ENCODE results near the gene ADAMTS6.
"Not testable (repeated sequence)": the region's sequence is repeated elsewhere in the genome, so short reads cannot be mapped to it uniquely, and the experiment has no call there.

The ADAMTS6 gene

DNA sequence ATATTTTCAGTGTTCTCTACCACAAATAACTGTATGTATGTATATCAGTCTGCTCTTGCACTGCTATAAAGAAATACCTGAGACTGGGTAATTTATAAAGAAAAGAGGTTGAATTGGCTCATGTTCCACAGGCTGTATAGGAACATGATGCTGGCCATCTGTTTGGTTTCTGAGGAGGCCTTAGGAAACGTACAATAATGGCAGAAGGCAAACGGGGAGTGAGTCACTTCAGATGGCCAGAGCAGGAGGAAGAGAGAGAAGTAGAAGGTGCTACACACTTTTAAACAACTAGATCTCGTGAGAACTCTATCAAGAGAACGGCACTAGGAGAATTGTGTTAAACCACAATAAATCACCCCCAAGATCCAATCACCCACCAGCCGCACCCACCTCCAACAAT lies 121.7 kb downstream of the ADAMTS6 start:
- DNase-seq = no peak

DNA sequence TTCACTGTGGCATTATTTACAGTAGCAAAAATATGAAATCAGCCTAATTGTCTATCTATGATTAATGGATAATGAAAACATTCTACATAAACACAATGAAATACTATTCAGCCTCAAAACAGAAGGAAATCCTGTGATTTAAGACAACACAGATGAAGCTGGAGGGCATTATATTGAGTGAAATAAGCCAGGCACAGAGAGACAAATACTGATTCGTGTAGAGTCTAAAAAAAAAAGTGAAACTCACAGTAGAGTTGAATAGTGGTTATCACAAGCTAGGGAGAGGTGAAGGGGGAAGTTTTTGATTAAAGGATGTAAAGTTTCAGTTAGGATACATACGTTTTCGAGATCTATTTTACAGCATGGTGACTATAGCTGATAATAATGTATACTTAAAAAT lies 122.2 kb downstream of the ADAMTS6 start:
- no peak for DNase-seq

DNA sequence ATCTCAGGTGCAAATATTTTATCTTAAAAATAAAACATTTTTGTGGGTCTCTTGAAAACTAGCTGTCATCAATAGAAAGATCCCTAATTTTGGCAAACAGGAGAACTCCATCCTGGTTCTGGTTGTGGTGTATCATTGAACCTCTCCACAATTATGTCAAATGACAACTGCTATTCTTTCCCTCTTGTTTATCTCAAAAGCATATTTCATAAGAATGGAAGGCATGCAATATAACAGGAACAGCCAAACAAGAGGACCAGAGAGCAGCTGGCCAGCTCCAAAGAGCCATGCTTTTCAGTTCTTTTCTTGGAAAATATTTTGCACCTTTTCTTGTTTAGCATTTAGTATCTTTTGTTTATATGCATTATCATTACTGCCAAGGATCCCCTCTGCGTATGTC lies 125.4 kb downstream of the ADAMTS6 start:
- DNase-seq = no peak

DNA sequence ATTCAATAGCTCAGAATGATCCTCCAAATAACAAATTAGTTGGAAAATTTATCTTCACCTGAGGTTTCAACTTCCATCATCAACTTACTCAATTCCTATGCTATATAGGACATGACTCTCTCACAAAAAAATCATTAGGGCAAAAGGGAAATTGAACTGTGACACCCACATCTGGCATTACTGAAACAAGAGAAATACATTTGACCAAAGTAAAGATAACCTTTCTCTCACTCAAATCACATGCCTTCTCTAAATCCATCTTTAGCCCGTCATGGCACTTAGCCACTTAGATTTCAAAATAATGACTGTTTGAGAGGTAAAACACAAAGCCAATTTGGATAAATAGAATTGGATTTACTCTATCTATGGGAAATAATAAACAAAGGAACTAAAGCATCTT lies 126.4 kb downstream of the ADAMTS6 start:
- DNase-seq = no peak

DNA sequence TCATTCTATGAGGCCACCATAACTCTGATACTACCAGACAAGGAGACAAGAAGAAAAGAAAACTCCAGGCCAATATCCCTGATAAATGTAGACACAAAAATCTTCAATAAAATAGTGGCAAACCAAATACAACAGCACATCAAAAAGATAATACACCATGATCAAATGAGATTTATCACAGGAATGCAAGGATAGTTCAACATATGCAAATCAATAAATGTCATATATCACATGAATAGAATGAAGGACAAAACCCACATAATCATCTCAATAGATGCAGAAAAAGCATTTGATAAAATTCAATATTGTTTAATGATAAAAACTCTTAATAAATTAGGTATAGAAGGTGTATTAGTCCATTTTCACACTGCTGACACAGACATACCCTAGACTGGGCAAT lies 139.9 kb downstream of the ADAMTS6 start:
- no peak for DNase-seq

DNA sequence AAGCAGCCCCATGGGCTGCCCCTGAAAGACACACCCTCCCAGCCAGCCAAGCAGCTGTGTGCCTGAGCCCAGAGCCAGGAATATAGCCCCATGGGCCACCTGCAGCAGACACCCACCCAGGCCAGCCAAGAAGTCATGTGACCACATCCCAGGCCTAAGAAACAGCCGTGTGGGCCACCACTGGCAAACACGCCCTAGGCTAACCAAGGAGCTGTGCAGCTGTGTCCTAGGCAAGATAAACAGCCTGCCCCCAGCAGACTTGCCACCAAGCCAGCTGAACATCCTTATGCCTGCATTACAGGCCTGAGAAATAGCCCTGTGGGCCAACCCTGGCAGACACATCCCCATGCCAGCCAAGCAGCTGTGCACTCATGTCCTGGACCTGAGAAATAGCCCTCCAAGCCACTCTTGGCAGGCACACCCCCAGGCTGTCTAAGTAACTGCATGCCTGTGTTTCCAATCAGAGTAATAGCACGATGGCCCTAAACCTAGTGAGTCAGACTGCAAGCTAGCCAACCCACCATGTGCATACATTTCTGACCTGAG lies 143.0 kb downstream of the ADAMTS6 start:
- no peak for DNase-seq

DNA sequence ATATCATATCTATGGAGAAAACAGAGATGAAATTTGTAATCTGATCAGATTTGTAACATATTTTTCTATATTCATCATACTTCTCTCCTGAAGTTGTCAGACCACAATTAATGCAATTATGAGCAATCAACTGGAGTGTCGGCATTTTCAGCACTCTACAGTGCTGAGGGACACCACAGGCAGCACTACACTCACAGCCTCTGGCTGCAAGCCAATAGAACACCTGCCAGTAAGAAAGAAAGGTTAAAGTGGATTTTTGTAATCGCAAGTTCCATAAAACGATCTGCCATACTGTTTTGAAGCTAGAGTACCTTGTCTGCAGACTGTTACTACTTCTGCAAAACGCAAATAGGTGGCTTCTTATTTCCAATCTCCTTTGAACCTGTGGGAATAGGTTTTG lies 147.6 kb downstream of the ADAMTS6 start:
- no peak for DNase-seq

DNA sequence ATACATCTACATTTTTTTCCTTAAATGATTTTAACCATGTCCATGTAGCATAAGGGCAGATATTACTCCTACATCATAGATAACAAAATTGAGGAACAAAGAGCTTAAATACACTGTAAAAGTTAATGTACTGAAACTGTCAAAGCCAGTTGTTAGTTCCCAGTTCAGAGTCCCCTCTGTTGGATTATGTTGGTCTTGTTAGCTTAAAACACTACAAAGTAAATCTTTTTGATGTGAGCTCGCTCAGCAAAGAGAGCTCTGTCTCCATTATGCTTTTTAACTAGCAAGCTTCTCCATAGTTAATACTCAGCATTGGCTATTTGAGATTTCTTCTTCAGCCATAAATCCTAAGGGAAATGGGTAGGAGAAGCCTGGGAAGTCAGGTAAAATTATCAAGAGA lies 149.1 kb downstream of the ADAMTS6 start:
- no peak for DNase-seq

DNA sequence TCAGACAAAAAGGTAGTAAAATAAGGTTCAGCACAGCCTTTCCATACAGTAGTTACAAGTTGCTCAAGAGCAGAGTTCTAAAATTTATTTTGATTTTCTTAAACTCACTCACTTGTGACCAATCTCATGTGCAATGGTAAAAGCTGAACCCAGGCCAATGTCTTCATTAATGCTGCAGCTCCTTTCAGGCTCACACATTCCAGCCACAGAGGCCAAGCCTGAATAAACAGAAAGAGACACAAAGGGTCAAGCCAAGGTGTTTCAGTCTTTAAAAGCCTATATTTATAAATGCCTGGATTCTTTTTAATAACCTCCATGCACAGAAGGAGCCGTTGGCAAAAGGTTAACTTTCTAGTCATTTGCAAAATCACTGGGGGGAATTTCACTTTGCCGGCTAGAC lies 152.5 kb downstream of the ADAMTS6 start:
- DNase-seq = no peak

DNA sequence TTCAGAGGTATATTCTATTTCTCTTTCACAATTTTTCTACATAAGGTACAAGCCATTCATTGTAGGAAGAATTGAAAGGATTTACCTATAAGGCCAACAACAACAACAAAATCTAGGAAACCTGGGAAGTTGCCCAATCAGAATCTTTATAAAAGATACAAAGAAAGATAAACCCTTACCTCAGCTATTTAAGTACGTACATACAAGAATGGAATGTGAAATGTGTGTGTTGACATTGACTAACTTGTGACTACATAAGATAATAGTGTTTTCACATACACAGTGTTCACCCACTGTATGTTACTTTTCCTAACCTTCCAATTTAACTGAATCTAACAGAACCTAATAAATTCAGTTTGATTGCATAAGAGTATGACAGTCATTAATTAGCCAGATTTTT lies 154.1 kb downstream of the ADAMTS6 start:
- DNase-seq = no peak

DNA sequence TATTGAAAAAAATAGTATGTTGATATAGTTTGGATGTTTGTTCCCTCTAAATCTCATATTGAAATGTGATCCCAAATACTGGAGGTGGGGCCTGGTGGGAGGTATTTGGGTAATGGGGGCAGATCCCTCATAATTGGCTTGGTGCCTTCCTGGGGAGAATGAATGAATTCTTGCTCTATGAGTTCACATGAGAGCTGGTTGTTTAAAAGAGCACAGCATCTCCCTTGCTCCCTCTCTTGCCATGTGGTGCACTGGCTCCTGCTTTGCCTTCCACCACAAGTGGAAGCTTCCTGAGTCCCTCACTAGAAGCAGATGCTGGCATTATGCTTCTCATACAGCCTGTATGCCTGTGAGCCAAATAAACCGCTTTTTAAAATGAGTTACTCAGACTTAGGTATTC lies 154.8 kb downstream of the ADAMTS6 start:
- DNase-seq = no peak

DNA sequence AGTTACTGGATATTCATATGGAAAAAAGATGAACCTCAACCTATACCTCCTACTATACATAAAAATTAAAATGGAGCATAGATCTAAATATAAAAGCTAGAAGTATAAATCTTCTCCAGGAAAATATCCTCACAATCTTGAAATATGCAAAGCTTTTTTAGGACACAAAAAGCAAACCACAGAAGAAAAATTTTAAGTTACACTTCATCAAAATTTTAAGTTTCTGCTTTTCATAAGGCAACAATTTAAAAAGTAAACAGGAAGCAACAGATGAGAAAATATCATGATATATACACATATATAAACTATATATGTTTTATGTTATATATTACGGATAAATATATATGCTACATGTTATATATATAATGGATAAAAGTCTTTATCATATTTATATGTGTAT lies 157.5 kb downstream of the ADAMTS6 start:
- no peak for DNase-seq

DNA sequence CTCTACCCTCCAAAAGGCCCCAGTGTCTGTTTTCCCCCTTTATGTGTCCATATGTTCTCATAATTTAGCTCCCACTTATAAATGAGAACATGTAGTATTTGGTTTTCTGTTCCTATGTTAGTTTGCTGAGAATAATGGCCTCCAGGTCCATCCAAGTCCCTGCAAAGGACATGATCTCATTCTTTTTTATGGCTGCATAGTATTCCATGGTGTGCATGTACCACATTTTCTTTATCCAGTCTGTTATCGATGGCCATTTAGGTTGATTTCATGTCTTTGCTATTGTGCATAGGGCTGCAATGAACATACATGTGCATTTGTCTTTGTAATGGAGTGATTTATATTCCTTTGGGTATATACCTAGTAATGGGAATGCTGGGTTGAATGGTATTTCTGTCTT lies 161.0 kb downstream of the ADAMTS6 start:
- DNase-seq = not testable (repeated sequence)

DNA sequence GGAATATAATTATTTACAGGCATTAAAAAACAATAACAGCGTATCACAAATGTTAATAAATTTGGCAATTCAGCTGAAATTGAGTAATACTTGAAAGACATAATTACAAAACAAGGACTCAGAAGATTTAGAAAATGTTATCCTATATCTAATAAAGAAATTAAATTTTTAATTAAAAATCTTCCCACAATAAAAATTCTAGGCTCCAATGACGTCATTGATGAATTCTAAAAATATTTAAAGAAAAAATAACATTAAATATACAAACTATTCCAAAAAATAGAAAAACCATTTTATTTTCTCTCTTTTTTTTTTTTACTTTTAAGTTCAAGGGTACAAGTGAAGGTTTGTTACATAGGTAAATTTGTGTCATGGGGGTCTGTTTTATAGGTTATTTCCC lies 161.5 kb downstream of the ADAMTS6 start:
- no peak for DNase-seq

DNA sequence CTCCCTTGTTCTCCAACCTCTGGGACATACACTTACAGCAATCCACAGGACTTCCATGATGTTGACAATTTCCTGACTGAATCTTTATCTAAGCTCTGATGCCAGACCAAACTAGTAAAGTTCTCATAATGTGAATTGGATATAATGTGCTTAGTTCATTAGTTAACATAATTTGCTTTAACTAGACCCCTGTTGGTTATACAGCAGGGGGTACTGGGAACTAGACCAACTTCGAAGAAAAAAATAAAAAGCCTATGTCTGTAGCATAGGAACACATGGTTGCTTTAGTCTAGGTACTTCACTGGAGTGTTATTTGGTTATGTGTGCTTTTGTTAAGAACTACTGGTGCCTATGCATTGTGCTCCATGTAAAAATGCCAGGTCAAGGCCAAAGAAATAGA lies 173.8 kb downstream of the ADAMTS6 start:
- DNase-seq = no peak

DNA sequence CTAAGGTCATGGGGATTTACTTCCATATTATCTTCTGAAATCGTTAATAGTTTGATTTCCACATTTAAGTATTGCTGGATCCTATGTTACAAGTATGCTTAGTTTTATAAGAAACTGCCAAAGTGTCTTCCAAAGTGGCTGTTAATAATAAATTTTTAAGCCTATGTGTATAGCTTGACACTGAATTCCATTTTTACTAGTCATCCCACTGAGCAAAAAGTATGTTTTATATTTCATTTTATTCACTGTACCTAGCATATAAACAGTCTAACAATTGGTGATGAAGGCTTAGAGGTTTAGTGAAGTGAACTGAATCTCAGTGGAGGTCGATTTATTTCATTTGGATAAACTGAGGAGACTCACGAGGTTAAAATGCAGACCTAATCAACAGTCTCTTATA lies 174.6 kb downstream of the ADAMTS6 start:
- DNase-seq = no peak

DNA sequence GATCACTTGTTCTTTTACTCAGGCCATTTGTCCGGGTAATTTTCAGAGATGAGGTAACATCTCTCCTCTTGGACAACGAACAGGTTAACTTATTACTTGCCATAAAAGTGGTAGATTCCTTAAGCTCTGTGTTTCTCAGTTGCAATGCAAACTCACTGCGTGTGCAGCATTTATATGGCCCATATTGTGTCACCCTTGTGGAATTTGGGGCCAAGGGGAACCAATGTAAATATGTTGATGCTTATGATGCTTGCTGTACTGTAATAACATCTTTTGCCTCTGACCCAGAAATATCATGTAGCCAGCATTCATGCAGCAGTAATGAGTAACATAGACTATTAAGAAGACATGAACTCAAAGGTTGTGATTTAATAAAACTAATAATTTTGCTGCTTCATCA lies 175.8 kb downstream of the ADAMTS6 start:
- no peak for DNase-seq

DNA sequence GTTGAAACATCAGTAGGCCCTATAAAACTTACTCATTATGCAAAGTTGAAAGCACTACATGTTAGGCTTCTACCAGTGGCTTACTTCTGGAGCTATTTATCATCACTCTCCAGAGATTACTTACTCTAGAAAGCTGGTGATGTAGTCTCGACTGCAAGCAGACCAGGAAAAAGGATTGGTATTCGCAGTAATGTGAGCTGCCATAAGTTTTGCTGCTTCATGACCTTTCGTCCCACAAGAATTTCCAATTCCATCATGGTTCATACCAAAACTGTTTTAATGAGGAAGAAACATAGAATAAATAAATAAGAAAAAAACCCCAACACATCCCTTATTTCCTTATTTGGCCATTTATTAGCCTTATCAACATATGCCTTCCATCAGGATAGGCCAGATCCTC lies 181.9 kb downstream of the ADAMTS6 start:
- no peak for DNase-seq

DNA sequence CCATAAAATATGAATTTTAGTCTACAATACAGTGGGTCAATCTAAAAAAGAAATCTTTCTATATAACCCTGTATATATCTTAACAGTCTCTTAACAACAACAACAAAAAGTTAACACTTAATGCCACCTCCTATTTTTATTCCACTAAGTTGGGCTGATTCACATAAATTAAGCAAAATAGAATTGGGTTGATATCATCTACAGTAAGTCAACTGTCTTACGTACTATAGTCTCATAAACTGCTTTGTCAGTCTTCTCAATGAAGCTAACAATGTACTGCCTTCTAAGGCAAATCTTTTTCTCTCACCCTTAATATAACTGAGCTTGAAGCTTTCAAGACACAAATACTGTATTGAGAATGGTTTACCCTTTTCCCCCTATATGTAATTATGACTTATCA lies 185.7 kb downstream of the ADAMTS6 start:
- no peak for DNase-seq

DNA sequence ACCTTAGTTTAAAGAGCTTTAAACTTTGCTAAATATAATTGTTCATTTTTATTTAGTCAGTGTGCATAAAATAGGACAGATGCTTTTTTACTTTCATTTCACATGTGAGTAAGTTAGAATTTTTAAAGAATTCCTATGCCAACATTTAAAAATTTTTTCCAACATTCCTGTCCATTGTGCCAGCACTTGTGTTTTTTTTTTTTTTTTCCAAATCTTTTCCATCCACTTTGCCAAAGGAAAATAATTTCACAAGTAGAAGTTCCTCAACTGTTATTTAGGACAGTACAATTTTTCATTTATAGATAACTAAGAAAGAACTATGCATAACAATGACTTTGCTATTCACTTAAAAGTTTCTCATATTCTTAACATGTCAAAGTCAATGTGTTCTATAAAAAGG lies 189.5 kb downstream of the ADAMTS6 start:
- no peak for DNase-seq

DNA sequence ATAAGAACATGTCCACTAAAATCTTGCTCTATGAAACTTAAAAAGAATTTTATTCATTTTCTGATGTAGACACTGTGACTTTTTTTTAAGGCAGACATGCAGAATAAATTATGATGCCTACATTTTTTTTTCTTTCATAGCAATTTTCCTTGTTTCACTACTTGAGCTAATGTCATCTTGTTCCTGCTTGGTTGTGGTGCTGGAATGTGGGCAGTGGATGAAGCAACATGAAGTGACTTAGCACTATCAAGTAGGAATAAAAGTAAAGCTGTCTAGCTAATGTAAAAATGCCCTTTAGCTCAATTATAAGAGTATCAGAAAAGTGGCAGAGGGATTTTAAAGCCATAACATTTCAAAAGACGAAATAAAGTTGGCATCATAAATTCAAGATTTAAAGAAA lies 191.0 kb downstream of the ADAMTS6 start:
- DNase-seq = peak; percentile 3

DNA sequence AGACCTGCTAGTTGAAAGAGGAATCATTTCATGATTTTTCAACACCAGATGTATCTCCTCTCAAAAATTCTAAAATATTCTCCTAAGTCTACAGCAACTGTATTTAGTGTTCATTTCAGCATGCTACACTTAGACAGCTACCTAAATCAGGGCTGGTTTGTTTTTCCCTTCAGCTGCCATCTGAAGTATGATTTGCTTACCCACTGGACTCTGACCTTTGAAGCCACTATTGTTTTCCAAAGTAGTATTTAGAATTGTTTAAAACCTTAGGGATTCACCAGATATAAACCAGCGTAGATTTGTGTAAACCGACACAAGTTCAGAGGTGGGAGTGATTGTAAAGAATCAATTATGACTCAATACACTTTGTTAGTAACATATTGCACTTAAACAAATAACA lies 193.1 kb downstream of the ADAMTS6 start:
- no peak for DNase-seq

DNA sequence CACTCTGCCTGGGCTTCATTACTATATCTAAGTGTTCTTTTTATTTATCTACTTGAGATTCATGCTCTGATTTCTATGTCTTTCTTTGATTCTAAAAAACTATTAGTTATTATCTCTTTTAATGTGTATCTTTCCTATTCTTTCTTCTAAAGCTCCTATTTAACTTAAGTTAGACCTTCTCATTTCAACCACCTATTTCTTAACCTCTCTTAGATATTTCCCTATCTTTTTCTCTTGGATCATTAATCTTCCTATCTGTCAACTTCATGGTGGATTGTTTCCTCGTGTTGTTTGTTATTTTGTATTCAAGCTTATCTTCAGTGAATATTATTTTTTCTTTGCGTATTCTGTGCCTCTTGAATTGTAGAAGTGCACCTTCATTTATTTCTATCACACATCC lies 202.1 kb downstream of the ADAMTS6 start:
- DNase-seq = no peak

DNA sequence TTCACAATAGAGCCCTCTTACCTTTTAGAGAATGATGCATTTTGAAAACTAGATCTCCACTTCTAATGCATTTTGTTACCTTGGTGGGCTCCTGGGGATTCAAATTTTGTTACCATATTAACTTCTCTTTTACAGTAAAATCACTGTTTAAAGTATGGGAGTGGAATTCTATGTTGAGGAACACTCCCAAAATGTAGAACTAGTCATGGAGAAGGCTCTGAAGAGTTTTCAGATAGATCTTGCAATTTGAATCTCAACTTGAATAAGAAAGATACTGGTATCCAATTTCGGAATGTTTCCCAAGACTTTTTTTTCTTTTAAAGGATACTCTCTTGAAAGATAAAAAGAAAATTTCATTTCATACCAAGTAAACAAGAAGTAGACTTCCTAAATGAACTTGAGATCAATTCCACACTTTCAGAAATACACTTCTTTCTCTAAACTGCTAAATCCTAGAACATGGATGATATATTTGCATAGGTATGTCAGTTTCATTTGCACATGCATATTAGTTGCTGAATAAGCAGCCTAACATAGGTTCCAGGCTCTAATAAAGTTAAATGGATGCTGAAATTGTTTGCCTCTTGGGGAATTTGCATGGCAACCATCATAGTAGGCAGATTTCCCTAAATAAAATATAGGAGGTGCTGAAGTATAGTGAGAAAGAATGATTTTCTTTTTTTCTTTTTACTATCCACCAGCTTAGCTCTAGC lies 205.4 kb downstream of the ADAMTS6 start:
- no peak for DNase-seq

DNA sequence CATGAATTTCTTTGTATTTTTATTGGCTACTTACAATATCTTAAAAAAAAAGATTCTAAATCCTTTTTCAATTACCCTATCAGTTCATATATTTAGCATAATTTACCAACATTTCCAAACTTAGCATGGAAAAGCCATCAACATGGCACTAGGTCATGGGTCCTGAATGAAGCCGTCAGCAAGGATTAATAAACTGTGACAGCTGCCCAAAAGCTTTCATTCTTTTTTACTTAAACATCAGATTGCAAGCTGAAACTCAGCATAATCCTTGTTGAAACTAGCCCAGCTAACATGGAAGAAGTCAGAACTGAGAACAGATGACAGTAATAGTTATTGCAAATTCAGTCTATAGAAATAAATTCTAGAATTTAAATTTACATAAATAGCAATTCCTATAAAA lies 209.8 kb downstream of the ADAMTS6 start:
- DNase-seq = no peak
